ENCODE results near the gene AHNAK. TPM values are rescaled to one million over a fixed set of nuclear protein-coding genes. Genes with fewer than 3 reads are reported as not detected.
A peak's percentile ranks its signal among the peaks of the same experiment; 100 is the strongest.

AHNAK gene
- polyA plus RNA-seq, 1 donor, result 359 TPM

DNA sequence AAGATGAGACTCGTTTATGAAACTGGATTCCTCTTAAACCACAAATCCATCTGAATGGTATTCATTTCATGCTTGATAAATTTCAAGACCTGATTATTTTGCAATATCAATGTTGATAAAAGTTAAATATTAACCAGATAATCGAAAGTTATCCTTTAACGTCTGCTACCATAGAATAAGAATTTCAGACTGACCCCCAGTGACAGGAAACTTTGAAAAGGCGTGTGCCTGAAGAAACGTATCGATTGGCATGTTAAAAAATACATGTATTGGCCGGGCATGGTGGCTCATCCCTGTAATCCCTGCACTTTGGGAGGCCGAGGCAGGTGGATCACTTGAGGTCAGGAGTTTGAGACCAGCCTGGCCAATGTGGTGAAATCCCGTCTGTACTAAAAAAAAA is 113.9 kb downstream of the AHNAK start:
- no peak for DNase-seq

GRCh38 chr11:62431171-62431901 is 115.3 kb downstream of the AHNAK start:
- DNase-seq, result no peak

GRCh38 chr11:62430425-62430824 is 116.2 kb downstream of the AHNAK start:
- peak; percentile 46 for DNase-seq

DNA sequence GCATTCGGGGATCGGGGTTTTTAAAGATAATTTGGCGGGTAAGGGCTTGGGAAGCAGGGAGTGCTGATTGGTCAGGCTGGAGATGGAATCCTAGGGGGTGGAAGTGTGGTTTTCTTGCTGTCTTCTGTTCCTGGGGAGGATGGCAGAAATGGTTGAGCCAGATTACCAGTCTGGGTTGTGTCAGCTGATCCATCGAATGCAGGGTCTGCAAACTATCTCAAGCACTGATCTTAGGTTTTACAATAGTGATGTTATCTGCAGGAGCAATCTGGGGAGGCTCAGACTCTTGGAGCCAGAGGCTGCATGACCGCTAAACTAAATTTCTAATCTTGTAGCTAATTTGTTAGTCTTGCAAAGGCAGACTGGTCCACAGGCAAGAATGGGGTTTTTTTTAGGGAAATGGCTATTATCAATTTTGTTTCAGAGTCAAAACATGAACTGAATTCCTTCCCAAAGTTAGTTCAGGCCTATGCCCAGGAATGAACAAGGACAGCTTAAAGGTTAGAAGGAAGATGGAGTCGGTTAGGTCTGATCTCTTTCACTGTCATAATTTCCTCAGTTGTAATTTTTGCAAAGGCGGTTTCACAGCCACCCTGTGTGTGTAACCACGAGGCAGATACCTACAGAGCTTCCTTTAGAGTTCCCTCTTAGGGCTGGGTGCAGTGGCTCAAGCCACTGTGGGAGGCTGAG is 117.6 kb downstream of the AHNAK start:
- DNase-seq, result no peak

GRCh38 chr11:62427630-62428233 is 118.9 kb downstream of the AHNAK start:
- DNase-seq, result no peak

DNA sequence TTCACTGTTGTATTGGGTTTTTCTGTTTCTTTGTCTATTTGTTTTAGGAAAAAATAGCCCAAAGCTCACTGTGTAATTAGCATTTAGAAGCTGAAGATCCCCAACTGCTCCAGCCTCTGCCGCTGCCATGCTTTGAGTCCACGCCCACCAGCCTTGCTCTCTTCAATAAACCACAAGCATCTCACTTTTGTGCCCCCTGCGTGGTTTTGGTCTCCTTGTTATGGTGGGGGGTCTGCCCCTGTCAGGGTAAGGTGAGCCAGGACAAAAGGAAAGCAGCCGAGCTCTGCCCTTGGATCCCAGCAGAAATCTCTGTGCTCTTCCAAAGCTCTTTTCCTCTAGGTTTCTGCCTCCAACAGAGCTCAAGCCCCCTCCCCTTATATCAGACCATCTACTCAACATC is 123.6 kb downstream of the AHNAK start:
- DNase-seq, result no peak

- DNase-seq, result no peak
Observed at GRCh38 chr11:62421996-62422395, 124.6 kb downstream of the AHNAK start.

- no peak for DNase-seq
Observed at GRCh38 chr11:62420882-62421281, 125.7 kb downstream of the AHNAK start.

- no peak for DNase-seq
Observed at GRCh38 chr11:62419943-62420342, 126.7 kb downstream of the AHNAK start.

DNA sequence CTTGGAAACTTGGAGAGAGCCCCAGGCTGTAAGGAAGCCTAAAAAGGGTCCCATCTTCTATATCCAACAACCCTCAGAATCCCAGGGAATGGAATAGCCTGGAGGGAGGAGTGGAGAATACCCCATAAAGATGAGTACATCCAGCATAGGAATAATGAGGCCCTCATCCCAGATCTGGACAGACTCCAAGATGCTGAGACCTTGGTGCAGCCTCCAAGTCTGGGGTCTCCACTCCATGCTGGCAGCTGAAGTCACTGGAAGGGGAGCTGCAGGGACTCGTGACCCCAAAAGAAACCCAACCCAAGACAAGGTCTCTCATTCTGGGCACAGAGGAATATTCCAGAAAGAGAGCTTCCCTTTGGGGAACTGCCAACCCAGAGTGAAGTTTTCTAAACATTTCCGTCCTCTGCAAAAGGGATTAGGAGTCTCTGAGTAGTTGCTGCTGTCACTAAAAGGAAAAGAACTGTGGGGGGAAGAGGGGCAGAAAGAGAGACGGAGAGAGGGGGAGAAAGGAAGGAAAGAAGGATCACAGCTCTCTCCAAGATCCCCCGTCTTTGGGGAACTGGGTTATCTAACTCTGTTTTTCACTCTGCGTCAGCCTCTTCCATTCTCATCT is 127.2 kb downstream of the AHNAK start:
- peak; percentile 71 for DNase-seq

- DNase-seq, result no peak
Observed at GRCh38 chr11:62418733-62419132, 127.9 kb downstream of the AHNAK start, which contains the start of gene SCGB1A1. Gene SCGB1A1 (plus strand): TSS chr11:62419033. CDS start chr11:62419096, 63 bp downstream.

- no peak for DNase-seq
Observed at GRCh38 chr11:62418136-62418535, 128.5 kb downstream of the AHNAK start.

- no peak for DNase-seq
Observed at GRCh38 chr11:62416596-62416995, 130.0 kb downstream of the AHNAK start.

DNA sequence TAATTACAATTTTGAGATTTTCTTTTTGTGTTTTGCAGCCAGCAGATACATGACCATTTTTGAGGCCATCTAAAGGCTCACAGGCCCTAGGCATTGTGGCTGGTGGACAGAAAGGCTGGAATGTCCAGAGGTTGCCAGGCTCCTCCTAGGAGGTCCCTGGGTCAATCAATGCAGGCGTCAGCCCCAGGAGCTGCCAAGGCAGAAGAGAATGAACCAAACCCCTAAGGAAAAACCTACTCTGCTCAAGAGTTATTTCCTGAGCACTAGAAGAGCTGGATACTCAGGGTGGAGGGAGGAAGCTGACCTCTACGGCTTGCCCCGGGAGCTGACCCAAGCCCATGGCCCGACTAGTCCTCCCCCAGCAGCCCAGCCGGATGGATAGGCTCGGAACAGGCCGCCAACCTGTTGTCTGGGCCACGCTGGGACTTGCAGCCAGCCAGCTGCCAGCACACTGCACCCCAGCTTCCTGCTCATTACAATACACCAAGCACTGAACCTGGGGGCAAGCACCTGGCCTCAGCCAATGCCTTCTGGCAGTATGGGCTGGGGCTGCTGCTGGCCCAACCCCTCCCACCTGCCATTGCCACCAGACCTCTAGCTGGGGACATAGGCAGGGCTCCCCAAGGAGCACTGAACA is 133.4 kb downstream of the AHNAK start:
- no peak for DNase-seq

DNA sequence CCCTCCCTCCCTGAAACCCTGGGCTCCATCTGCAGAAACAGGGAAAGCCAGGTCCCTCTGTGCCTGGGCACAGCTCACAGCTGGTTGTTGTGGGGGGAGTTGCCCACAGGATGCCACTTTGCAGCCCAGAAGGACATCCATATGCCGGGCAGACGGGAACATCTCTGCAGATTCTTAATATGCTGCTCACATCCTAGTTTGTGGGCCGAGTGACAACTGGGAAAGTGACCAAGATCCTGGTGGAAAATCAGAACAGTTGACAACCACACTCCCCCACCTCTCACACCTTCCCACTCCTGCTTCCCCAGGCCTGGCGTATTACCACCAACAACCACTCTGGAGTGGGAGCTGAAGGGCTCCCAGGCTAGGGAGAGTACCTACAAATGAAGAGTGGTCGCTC is 135.1 kb downstream of the AHNAK start:
- DNase-seq, result no peak

GRCh38 chr11:62410972-62411371 is 135.6 kb downstream of the AHNAK start:
- no peak for DNase-seq

- no peak for DNase-seq
Observed at GRCh38 chr11:62409831-62410230, 136.8 kb downstream of the AHNAK start.

DNA sequence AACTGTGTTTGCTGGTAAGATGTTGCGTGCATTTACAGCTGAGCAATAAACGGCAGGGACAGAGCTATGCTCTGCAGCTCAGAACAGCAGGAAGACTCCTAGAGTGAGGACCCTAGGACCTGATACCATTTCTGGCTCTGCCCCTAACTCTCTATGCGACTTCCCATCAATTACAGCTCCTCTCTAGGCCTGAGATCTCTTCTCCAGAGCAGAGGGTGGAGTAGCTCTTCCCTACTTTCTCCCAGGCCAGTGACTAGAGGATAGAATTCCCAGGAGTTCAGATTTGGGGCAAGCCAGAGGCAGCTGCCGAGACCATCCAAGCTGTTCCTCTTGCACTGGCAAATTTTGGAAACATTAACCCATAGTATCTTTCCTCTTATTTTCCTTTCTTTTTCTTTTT is 140.6 kb downstream of the AHNAK start:
- no peak for DNase-seq

DNA sequence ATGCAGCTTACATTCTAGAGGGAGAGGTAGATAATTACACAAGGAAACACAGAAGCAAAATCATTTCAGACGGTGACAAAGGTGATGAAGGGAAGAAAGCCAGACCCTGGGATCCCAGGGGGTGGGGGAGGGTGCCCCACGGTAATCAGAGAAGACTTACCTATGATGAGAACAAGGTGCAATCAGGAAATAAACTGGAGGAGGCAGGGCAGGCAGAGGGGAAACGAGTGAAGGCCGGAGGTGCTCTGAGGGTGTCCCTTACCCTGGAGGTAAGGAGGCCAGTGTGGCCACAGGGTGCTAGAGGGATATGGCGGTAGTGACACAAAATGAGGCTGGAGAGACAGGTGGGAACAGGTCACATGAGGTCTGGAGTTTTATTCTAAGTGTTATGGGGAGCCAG is 141.7 kb downstream of the AHNAK start:
- DNase-seq, result no peak

DNA sequence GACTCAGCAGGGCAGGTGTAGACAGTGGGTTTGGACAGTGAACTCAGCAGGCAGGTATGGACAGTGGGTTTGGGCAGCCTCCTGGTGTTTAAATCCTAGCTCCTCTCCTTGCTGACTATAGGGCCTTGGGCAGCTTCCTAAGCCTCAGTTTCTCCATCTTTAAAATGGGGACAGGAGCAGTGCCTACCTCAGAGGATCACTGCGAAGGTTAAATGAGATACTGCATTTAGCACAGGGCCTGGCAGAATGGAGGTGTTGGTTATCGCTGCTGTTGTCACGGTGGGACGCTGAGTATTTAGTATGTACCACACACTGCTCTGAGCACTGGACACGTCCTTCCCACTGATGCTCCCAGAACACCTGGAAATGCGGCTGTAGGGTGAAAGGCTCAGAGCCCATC is 142.2 kb downstream of the AHNAK start:
- DNase-seq, result no peak

DNA sequence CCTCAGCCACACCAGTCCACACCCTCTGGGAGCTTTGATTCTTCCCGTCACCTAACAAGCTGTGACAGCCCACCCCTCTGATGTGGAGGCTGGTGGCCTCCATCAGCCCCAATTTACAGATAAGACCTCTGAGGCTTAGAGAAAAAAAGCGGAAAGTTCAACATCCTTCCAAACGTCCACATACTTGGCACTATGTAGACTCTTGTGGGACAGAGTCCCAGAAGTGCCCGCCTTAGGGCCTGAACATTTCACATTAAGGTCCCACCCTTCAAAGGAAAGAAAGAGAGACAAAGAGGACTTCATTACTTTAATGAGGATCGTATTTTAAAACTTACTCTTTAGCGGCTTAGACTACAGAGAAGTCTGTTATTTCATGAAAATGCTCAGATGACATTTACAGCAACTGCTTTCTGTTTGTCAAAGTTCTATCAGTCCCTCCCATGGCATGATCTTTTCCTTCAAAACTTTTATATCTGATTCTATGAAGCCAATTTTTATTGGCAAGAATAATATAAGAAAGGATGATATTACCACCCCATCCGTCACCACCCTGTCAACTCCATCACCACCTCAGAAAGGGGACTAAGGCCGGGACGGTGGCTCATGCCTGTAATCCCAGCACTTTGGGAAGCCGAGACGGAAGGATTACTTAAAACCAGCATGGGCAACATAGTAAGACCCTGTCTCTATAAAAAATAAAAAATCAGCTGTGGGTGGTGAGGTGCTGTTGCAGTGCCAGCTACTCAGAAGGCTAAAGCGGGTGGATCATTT is 143.5 kb downstream of the AHNAK start:
- no peak for DNase-seq

All from hindlimb muscle (tissue), 1 donor.